HG02943 (cell line): ENCODE measurements around the gene TRMU.
"Not testable (repeated sequence)": the region's sequence is repeated elsewhere in the genome, so short reads cannot be mapped to it uniquely, and the experiment has no call there.

Experiments
- ATAC-seq: cut with Tn5 transposase; IDR thresholded peaks from one replicate; pipeline ENCODE4 v1.9.1; 2021; ENCODE audit warnings: mild to moderate bottlenecking, low read depth, moderate library complexity; ENCODE audit not compliant: unreplicated experiment

Gene TRMU

DNA sequence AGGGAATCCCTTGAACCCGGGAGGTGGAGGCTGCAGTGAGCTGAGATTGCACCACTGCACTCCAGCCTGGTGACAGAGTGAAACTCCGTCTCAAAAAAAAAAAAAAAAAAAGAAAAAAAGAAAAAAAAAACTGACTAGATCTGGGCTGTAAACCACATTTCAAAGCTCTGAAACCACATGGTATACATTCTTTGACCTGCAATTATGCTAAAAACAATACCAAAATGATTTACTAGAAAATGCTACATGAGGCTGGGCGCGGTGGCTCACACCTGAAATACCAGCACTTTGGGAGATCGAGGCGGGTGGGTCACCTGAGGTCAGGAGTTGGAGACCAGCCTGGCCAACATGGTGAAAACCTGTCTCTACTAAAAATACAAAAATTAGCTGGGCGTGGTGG, 68.4 kb downstream of the TRMU start:
- not testable (repeated sequence) for ATAC-seq

DNA sequence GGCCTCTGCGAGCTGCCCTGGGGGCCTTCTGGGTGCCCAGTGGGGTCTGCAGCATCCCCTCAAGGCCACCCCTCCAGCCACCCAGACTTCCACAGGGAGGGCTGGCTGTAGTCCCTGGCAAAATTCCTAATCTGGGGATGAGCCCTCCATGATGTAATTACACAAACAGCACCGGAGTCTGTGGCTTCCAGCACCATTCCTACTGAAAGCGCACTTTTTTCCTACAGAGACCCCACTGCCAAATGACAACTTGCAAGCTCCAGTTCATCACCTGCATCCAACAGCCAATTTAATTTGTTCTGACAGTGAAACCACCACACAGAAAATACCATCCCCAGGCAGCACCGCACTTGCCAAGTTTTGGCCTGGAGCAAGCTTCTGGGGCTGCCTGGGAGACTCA, 70.4 kb downstream of the TRMU start:
- no peak for ATAC-seq

DNA sequence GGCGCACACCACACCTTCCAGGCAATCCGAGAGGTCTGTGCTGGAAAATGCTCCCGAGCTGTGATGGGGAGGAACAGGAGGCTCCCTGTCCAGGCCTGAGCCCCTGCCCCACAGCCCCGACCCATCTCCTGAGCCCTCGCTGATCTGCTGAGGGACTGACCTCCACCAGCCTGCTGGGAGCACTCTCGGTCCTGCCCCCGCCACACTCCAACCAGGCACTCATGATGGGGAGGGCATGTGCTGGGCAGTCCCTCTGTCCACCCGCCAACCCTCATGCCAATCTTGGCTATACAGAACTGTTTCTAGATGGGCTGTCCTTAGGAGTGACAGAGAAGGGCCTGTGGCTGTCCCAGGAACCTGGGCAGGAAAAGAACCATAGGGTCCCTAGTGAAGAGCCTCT, 70.8 kb downstream of the TRMU start:
- ATAC-seq: no peak

DNA sequence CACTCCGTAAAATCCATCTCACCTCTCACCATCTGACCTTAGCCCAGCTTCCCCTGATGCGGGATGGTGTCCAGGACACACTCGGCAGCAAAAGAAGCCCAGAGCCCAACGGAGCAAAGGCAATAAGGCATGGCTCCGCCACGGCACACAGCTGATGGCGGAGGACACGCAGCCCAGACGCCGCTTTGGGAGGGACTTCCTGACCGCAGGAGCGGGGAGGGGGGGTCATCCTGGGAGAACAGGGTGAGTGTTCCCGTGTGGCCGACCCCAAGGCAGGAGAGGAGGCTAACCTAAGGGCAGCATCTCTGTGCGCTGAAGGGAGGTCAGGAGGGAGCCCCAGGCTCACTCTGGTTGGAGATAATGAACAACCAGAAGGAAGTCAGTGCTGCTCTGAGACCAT, 71.3 kb downstream of the TRMU start:
- ATAC-seq: no peak
